Head of caudate nucleus (tissue), 42 donors: ENCODE data around the gene NFATC1.
"Not testable (repeated sequence)": the region's sequence is repeated elsewhere in the genome, so short reads cannot be mapped to it uniquely, and the experiment has no call there.

ENCODE experiments used
- DNase-seq, 42 donors: peaks; one replicate each; pipeline versions ENCODE4 v3.0.0 to v3.0.0-alpha.2; 2020 to 2021; ENCODE audit warnings: mixed read lengths in 7 of 42
- intact Hi-C: fragments of 100-400 bp; cut with DNase I; formaldehyde crosslinking; loops from one replicate; pipeline ENCODE4 v1.15.0; 2022

The NFATC1 gene

GRCh38 chr18:79489051-79489898, 93.5 kb downstream of the NFATC1 start:
- intact Hi-C loops = no loop called here
- peak in 6 of 42 donors; percentile 2 to 25 (median 16) for DNase-seq

- intact Hi-C loops = no loop called here
- peak in 6 of 42 donors; percentile 1 to 30 (median 16) for DNase-seq
Observed at GRCh38 chr18:79489899-79490625, 94.3 kb downstream of the NFATC1 start.

- DNase-seq = peak in 5 of 42 donors; percentile 2 to 25 (median 10)
- intact Hi-C loops = no loop called here
Observed at GRCh38 chr18:79490626-79491041, 94.9 kb downstream of the NFATC1 start.

GRCh38 chr18:79491081-79491551, 95.4 kb downstream of the NFATC1 start:
- DNase-seq = peak in 6 of 42 donors; percentile 1 to 33 (median 14)
- intact Hi-C loops = no loop called here

GRCh38 chr18:79493211-79493800, 97.6 kb downstream of the NFATC1 start:
- peak in 8 of 42 donors; percentile 2 to 36 (median 20) for DNase-seq

GRCh38 chr18:79493801-79494211, 98.1 kb downstream of the NFATC1 start:
- intact Hi-C loops = no loop called here
- peak in 7 of 42 donors; percentile 2 to 28 (median 12) for DNase-seq

More at GRCh38 chr18:79493211-79493800, 97.6 kb downstream of the NFATC1 start:
- intact Hi-C loops = no loop called here

- DNase-seq = peak in 5 of 42 donors; percentile 1 to 30 (median 3)
- intact Hi-C loops = no loop called here
Observed at GRCh38 chr18:79494936-79495335, 99.2 kb downstream of the NFATC1 start.

- peak in 6 of 42 donors; percentile 2 to 25 (median 9) for DNase-seq
- intact Hi-C loops = no loop called here
Observed at GRCh38 chr18:79495591-79496071, 99.9 kb downstream of the NFATC1 start.

- intact Hi-C loops = no loop called here
- peak in 9 of 42 donors; percentile 3 to 29 (median 14) for DNase-seq
Observed at GRCh38 chr18:79496237-79496977, 100.7 kb downstream of the NFATC1 start.

GRCh38 chr18:79496978-79497637, 101.4 kb downstream of the NFATC1 start:
- intact Hi-C loops = no loop called here
- peak in 38 of 42 donors; percentile 19 to 83 (median 51) for DNase-seq

- DNase-seq = no peak
- intact Hi-C loops = no loop called here
Observed at GRCh38 chr18:79497638-79498081, 101.9 kb downstream of the NFATC1 start.

- intact Hi-C loops = no loop called here
Observed at GRCh38 chr18:79498662-79499061, 102.9 kb downstream of the NFATC1 start.

GRCh38 chr18:79501006-79501405, 105.3 kb downstream of the NFATC1 start:
- no peak for DNase-seq
- intact Hi-C loops = no loop called here

More at GRCh38 chr18:79498662-79499061, 102.9 kb downstream of the NFATC1 start:
- peak in 1 of 42 donors; percentile 4 for DNase-seq

- peak in 1 of 42 donors; percentile 1 for DNase-seq
- intact Hi-C loops = no loop called here
Observed at GRCh38 chr18:79502782-79503181, 107.1 kb downstream of the NFATC1 start.

- DNase-seq = peak in 5 of 42 donors; percentile 1 to 30 (median 7)
- intact Hi-C loops = no loop called here
Observed at GRCh38 chr18:79503406-79503805, 107.7 kb downstream of the NFATC1 start.

- intact Hi-C loops = no loop called here
- DNase-seq = peak in 7 of 42 donors; percentile 2 to 31 (median 11)
Observed at GRCh38 chr18:79504034-79504433, 108.3 kb downstream of the NFATC1 start.

GRCh38 chr18:79504495-79504894, 108.8 kb downstream of the NFATC1 start:
- DNase-seq = peak in 5 of 42 donors; percentile 3 to 24 (median 6)
- intact Hi-C loops = not testable (repeated sequence)

GRCh38 chr18:79505465-79505864, 109.7 kb downstream of the NFATC1 start:
- intact Hi-C loops = loop anchor here (5.0 kb wide), 1 partner anchor 108 kb away; the partner anchor contains the start of gene NFATC1
- DNase-seq = peak in 1 of 42 donors; percentile 1
